Inflammatory macrophage treated with lipopolysaccharide for 4 hours (primary cell): Measurements from ENCODE around the gene ADGRL3.
"Not testable (repeated sequence)": the region's sequence is repeated elsewhere in the genome, so short reads cannot be mapped to it uniquely, and the experiment has no call there.

Source experiments
- DNase-seq: peaks from one replicate; pipeline ENCODE4 v3.0.0-alpha.2; 2020

The ADGRL3 gene

GRCh38 chr4:61571761-61572559, 371.8 kb downstream of the ADGRL3 start:
- DNase-seq, result no peak

GRCh38 chr4:61575796-61576195, 375.7 kb downstream of the ADGRL3 start:
- no peak for DNase-seq

GRCh38 chr4:61579786-61580185, 379.7 kb downstream of the ADGRL3 start:
- DNase-seq, result no peak

- DNase-seq, result no peak
These were observed 380.7 kb downstream of the ADGRL3 start for GRCh38 chr4:61580721-61581377.

- DNase-seq, result no peak
These were observed 383.6 kb downstream of the ADGRL3 start for GRCh38 chr4:61583696-61584095.

GRCh38 chr4:61588621-61589402, 388.7 kb downstream of the ADGRL3 start:
- DNase-seq, result no peak

- DNase-seq, result no peak
These were observed 390.8 kb downstream of the ADGRL3 start for GRCh38 chr4:61590881-61591280.

GRCh38 chr4:61596606-61597340, 396.6 kb downstream of the ADGRL3 start:
- DNase-seq, result no peak

GRCh38 chr4:61603086-61603485, 403.0 kb downstream of the ADGRL3 start:
- no peak for DNase-seq

- DNase-seq, result no peak
These were observed 403.9 kb downstream of the ADGRL3 start for GRCh38 chr4:61604054-61604453.

- DNase-seq, result peak; percentile 26
These were observed 405.9 kb downstream of the ADGRL3 start for GRCh38 chr4:61605984-61606383.

GRCh38 chr4:61614231-61614630, 414.1 kb downstream of the ADGRL3 start:
- DNase-seq, result no peak

- no peak for DNase-seq
These were observed 419.4 kb downstream of the ADGRL3 start for GRCh38 chr4:61619528-61619927.

- DNase-seq, result no peak
These were observed 428.2 kb downstream of the ADGRL3 start for GRCh38 chr4:61628282-61628681.

GRCh38 chr4:61628727-61629126, 428.6 kb downstream of the ADGRL3 start:
- DNase-seq, result no peak

- DNase-seq, result no peak
These were observed 430.4 kb downstream of the ADGRL3 start for GRCh38 chr4:61630548-61630947.

GRCh38 chr4:61638591-61638990, 438.5 kb downstream of the ADGRL3 start:
- DNase-seq, result no peak

- not testable (repeated sequence) for DNase-seq
These were observed 446.7 kb downstream of the ADGRL3 start for GRCh38 chr4:61646746-61647350.

GRCh38 chr4:61648264-61648663, 448.1 kb downstream of the ADGRL3 start:
- no peak for DNase-seq

- DNase-seq, result no peak
These were observed 456.9 kb downstream of the ADGRL3 start for GRCh38 chr4:61657016-61657415.

GRCh38 chr4:61661960-61662359, 461.8 kb downstream of the ADGRL3 start:
- DNase-seq, result no peak

GRCh38 chr4:61662362-61662761, 462.2 kb downstream of the ADGRL3 start:
- DNase-seq, result no peak

- no peak for DNase-seq
These were observed 463.2 kb downstream of the ADGRL3 start for GRCh38 chr4:61663310-61663709.
